OCI-LY1 (cell line): ENCODE measurements around the gene CERS3.

Experiments used
- H2AFZ ChIP-seq: fragments of 200-600 bp; sonication (generic), shearing (Covaris generic); 2 replicates; pipeline ENCODE4 v1.6.0; 2014; ENCODE audit warnings: antibody characterized with exemption, mild to moderate bottlenecking, low read length
- H3F3A ChIP-seq: fragments of 200-600 bp; sonication (generic), shearing (Covaris generic); 2 replicates; pipeline ENCODE4 v1.6.0; 2014; ENCODE audit warnings: mild to moderate bottlenecking, antibody characterized with exemption, low read length, moderate library complexity; ENCODE audit not compliant: insufficient read depth
- H3K27ac ChIP-seq: fragments of 200-600 bp; sonication (generic); 2 replicates; pipeline ENCODE4 v1.5.1; 2014; ENCODE audit warnings: low read length, mixed run types, mild to moderate bottlenecking, low read depth; ENCODE audit not compliant: poor library complexity, severe bottlenecking
- H3K27me3 ChIP-seq: fragments of 200-600 bp; sonication (generic); 2 replicates; pipeline ENCODE4 v1.6.0; 2014; ENCODE audit warnings: antibody characterized with exemption, mild to moderate bottlenecking, low read length, moderate library complexity; ENCODE audit not compliant: insufficient read depth
- H3K36me3 ChIP-seq: fragments of 200-600 bp; sonication (generic); 2 replicates; pipeline ENCODE4 v1.6.1; 2014; ENCODE audit warnings: mild to moderate bottlenecking, antibody characterized with exemption, low read length, moderate library complexity, mixed read lengths; ENCODE audit not compliant: insufficient read depth
- H3K4me1 ChIP-seq: fragments of 200-600 bp; sonication (generic); 2 replicates; pipeline ENCODE4 v1.5.1; 2014; ENCODE audit warnings: mild to moderate bottlenecking, low read length, moderate library complexity; ENCODE audit not compliant: insufficient read depth, severe bottlenecking
- H3K4me2 ChIP-seq: fragments of 200-600 bp; sonication (generic), shearing (Covaris generic); 2 replicates; pipeline ENCODE4 v1.6.1; 2014; ENCODE audit warnings: low read length
- H3K4me3 ChIP-seq: fragments of 200-600 bp; sonication (generic); 2 replicates; pipeline ENCODE4 v1.5.1; 2014; ENCODE audit warnings: low read length, low read depth, mild to moderate bottlenecking, mixed read lengths; ENCODE audit not compliant: poor library complexity, severe bottlenecking
- H3K79me2 ChIP-seq: fragments of 200-600 bp; shearing (Covaris generic); 2 replicates; pipeline ENCODE4 v1.6.1; 2016; ENCODE audit warnings: mixed run types, low read length, mixed read lengths; ENCODE audit not compliant: insufficient read depth
- H3K9ac ChIP-seq: fragments of 200-600 bp; sonication (generic), shearing (Covaris generic); 2 replicates; pipeline ENCODE4 v1.6.1; 2014; ENCODE audit warnings: mild to moderate bottlenecking, low read length, mixed read lengths
- H3K9me2 ChIP-seq: fragments of 200-600 bp; sonication (generic), shearing (Covaris generic); 2 replicates; pipeline ENCODE4 v1.6.1; 2014; ENCODE audit warnings: low read depth, mild to moderate bottlenecking, low read length, mixed read lengths
- H3K9me3 ChIP-seq: fragments of 200-600 bp; shearing (Covaris generic); 2 replicates; pipeline ENCODE4 v1.6.1; 2014; ENCODE audit warnings: low read length, mixed read lengths
- H4K20me1 ChIP-seq: fragments of 200-600 bp; sonication (generic), shearing (Covaris generic); 2 replicates; pipeline ENCODE4 v1.6.0; 2016; ENCODE audit warnings: mild to moderate bottlenecking, low read length; ENCODE audit not compliant: insufficient read depth
- CTCF ChIP-seq: fragments of 200-600 bp; sonication (generic), shearing (Covaris generic); IDR thresholded peaks from 2 replicates; pipeline ENCODE4 v1.5.1; 2017; ENCODE audit warnings: mild to moderate bottlenecking, antibody characterized with exemption, low read length, moderate library complexity, mixed read lengths
- EZH2 ChIP-seq: fragments of 200-600 bp; sonication (generic), shearing (Covaris generic); IDR thresholded peaks from 2 replicates; pipeline ENCODE4 v1.8.0; 2017; ENCODE audit warnings: borderline replicate concordance, mixed run types, mild to moderate bottlenecking, antibody characterized with exemption, low read length, moderate library complexity, mixed read lengths

CERS3 gene

GRCh38 chr15:100528833-100529428, at the start of gene CERS3:
Gene CERS3 (minus strand): TSS chr15:100528950. CDS start chr15:100501849, 27,101 bp downstream.
- TF ChIP-seq EZH2 (no peak), CTCF (no peak)

GRCh38 chr15:100573526-100573925, 44.8 kb upstream of the CERS3 start:
- TF ChIP-seq EZH2 (no peak), CTCF (no peak)
- no peaks in the 10 kb centered on the region for H3K27me3 ChIP-seq
- H3K4me1 ChIP-seq: no peaks in the 10 kb centered on the region
- H2AFZ ChIP-seq: no peak overlapping the region
- H3K9me3 ChIP-seq: no peaks in the 10 kb centered on the region
- H3F3A ChIP-seq: no peaks in the 10 kb centered on the region
- no peak overlapping the region for H3K9ac ChIP-seq
- no peaks in the 10 kb centered on the region for H4K20me1 ChIP-seq
- H3K79me2 ChIP-seq: no peaks in the 10 kb centered on the region
- H3K4me2 ChIP-seq: no peak overlapping the region
- no peak overlapping the region for H3K27ac ChIP-seq
- H3K4me3 ChIP-seq: no peak overlapping the region
- peaks cover 53% of the 10 kb centered on the region; the same call in 1 of the 2 replicates for H3K36me3 ChIP-seq
- H3K9me2 ChIP-seq: no peaks in the 10 kb centered on the region

More at GRCh38 chr15:100528833-100529428, at the start of gene CERS3:
- Histone ChIP-seq H3K4me1 (no peaks in the 10 kb centered on the region), H3K9me2 (no peaks in the 10 kb centered on the region), H3K79me2 (no peaks in the 10 kb centered on the region), H3F3A (no peaks in the 10 kb centered on the region), H3K36me3 (no peaks in the 10 kb centered on the region), H3K4me2 (no peak within 1 kb of the TSS), H4K20me1 (no peaks in the 10 kb centered on the region), H3K9me3 (no peaks in the 10 kb centered on the region), H3K4me3 (no peak within 1 kb of the TSS), H3K27ac (no peak within 1 kb of the TSS), H3K27me3 (no peaks in the 10 kb centered on the region), H2AFZ (no peak within 1 kb of the TSS), H3K9ac (no peak within 1 kb of the TSS)

GRCh38 chr15:100572362-100572983, 43.7 kb upstream of the CERS3 start:
- H4K20me1 ChIP-seq: no peaks in the 10 kb centered on the region
- H3K36me3 ChIP-seq: peaks cover 53% of the 10 kb centered on the region; the same call in 1 of the 2 replicates
- H3K27me3 ChIP-seq: no peaks in the 10 kb centered on the region
- H2AFZ ChIP-seq: no peak overlapping the region
- no peak overlapping the region for H3K4me3 ChIP-seq
- TF ChIP-seq EZH2: no peak
- peak; percentile 41 for TF ChIP-seq CTCF
- H3K27ac ChIP-seq: no peak overlapping the region
- H3K4me2 ChIP-seq: no peak overlapping the region
- no peak overlapping the region for H3K9ac ChIP-seq
- H3K9me2 ChIP-seq: no peaks in the 10 kb centered on the region
- H3K4me1 ChIP-seq: no peaks in the 10 kb centered on the region
- no peaks in the 10 kb centered on the region for H3K79me2 ChIP-seq
- no peaks in the 10 kb centered on the region for H3K9me3 ChIP-seq
- no peaks in the 10 kb centered on the region for H3F3A ChIP-seq
